Adrenal gland (tissue), 12 donors: Measurements from ENCODE around the gene ITPR1. TPM values are rescaled to one million over a fixed set of nuclear protein-coding genes. Genes with fewer than 3 reads are reported as not detected.
A peak's percentile ranks its signal among the peaks of the same experiment; 100 is the strongest.

ENCODE experiments used
- DNase-seq, 7 donors: peaks; one replicate each; pipeline ENCODE4 v3.0.0-alpha.2; 2019 to 2020
- H3K27ac ChIP-seq, 5 donors: fragments of 200-600 bp; sonication (generic) in 4 of 5; 1 replicate in 3 of 5; 2 replicates in 2 of 5; pipeline versions ENCODE4 v1.5.1 to v1.8.0; 2016 to 2020; ENCODE audit warnings: mild to moderate bottlenecking in 1 of 5
- H3K27me3 ChIP-seq: fragments of 200-600 bp; 2 replicates; pipeline ENCODE4 v1.8.0; 2021
- H3K36me3 ChIP-seq, 2 donors: fragments of 200-600 bp; replicated peaks in 1 of 2; 1 replicate in 1 of 2; 2 replicates in 1 of 2; pipeline versions ENCODE4 v1.5.1 to v1.8.0; 2018 to 2022
- H3K4me1 ChIP-seq, 2 donors: fragments of 200-600 bp; replicated peaks in 1 of 2; 1 replicate in 1 of 2; 2 replicates in 1 of 2; pipeline versions ENCODE4 v1.5.1 to v1.8.0; 2018 to 2021
- H3K4me3 ChIP-seq, 4 donors: fragments of 200-600 bp; sonication (generic) in 3 of 4; one replicate each; pipeline ENCODE4 v1.5.1; 2016 to 2018
- H3K9me3 ChIP-seq, 3 donors: fragments of 200-600 bp; sonication (generic) in 1 of 3; replicated peaks in 1 of 3; 1 replicate in 2 of 3; 2 replicates in 1 of 3; pipeline versions ENCODE4 v1.5.1 to v1.8.0; 2016 to 2021
- POLR2A ChIP-seq, 2 donors: fragments of 450-650 bp; IDR thresholded peaks; one replicate each; pipeline ENCODE4 v1.6.1; 2017; ENCODE audit warnings: antibody characterized with exemption in 2 of 2, mild to moderate bottlenecking in 2 of 2, moderate library complexity in 1 of 2
- WGBS, 4 donors: extraction: QIAGEN DNeasy Blood & Tissue Kit in 2 of 4; methylation state at CpG; one replicate each; pipeline versions ENCODE4 v1.1.5 to v1.1.7; 2013 to 2017; 5-methylcytosine and 5-hydroxymethylcytosine counted together
- intact Hi-C, 2 donors: fragments of 100-400 bp; cut with DNase I; formaldehyde crosslinking; loops; one replicate each; pipeline versions ENCODE4 v1.14.1 to v1.15.0; 2022 to 2023
- polyA plus RNA-seq, 3 donors: library from polyadenylated mRNA; stranded (reverse); fragments of 200-250 nt in 2 of 3; fragments of 350-450 nt in 1 of 3; fragmentation: Illumina TruSeq in 1 of 3; extraction: RNeasy Lipid Tissue Mini Kit (QIAGEN cat#74804) in 1 of 3; gene quantifications; one replicate each; pipeline ENCODE4 v1.2.3, GENCODE V29; 2013 to 2014
- total RNA-seq, 9 donors: library from RNA; depleted of rRNA in 4 of 9; stranded (reverse); fragments of >200 nt in 4 of 9; fragments of 120-200 nt in 1 of 9; fragmentation: NEBNext Ultra II Directional in 1 of 9; extraction: Animal tissue kit (Norgen Biotek cat#: 25700) in 1 of 9; gene quantifications; one replicate each; pipeline versions ENCODE4 v1.1.0 to v1.2.4, GENCODE V29; 2013 to 2023
- TF ChIP-seq, protein P1 (sequence below), 6 experiments: fragments of 450-650 bp in 4 of 6; fragments of 200-600 bp in 2 of 6; sonication (generic) in 1 of 6; IDR thresholded peaks; 1 replicate in 5 of 6; 2 replicates in 1 of 6; pipeline versions ENCODE4 v1.5.1 to v1.8.0; 2016 to 2021; ENCODE audit warnings: antibody characterized with exemption in 6 of 6, mild to moderate bottlenecking in 2 of 6, moderate library complexity in 1 of 6
- donor health status: healthy with polysubstance abuse.
- donor health status: Bipolar disorder and iron deficiency.
- donor health status: DM: yes; HTN: yes; CAD: no.
- donor health status: DM: no; HTN: no; CAD: no.
- donor health status: DM: no; HTN: no; CAD: no.
- donor health status: DM: yes; HTN: yes; CAD: no.

ITPR1 gene
- total and polyA plus RNA-seq, 12 donors, result 21.6 to 198 (median 76.6) TPM

DNA sequence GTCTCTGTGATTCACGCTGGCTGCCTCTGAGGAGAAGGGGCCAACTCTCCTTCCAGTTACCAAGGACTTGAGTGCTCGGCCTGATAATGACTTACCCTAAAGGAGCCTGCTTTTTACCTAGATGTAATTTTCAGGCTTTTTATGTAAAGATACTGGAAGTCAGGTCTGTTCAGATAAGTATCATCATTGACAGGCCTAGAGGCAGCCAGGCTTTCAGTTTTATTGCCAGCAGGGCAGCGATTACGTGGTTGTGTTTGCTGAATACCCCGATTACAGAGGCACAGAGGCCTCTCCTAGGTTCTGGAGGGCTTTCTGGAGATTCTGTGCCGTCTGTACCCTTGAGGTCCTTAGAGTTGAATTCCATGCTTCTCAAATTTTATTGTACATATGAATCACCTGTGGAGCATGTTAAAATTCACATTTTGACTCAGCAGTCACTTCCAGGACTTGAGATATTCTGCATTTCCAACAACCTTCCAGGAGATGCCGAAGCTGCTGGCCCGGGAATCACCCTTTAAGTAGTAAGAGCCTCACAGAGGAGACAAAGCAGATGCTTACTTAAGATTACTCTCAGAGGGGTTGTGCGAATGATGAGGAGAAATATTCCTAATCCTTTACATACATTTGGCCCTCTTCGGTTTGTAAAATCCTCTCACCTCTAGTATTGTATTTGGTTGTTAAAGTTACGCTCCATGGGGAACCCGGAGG, 326.0 kb downstream of the ITPR1 start:
- Histone ChIP-seq H3K9me3 (no peaks in the 10 kb centered on the region), H3K4me3 (no peak overlapping the region), H3K27ac (peak overlapping the region in 1 of 5 donors; percentile 52), H3K4me1 (no peaks in the 10 kb centered on the region), H3K36me3 (peaks cover 0 to 23% of the 10 kb centered on the region in 2 donors), H3K27me3 (no peaks in the 10 kb centered on the region)
- no peak for DNase-seq
- intact Hi-C loops, result no loop called here
- 92 to 95% (median 93%) methylated on average over 12 of the region's 12 CpGs for WGBS, 4 donors
- TF ChIP-seq, protein P1, sequence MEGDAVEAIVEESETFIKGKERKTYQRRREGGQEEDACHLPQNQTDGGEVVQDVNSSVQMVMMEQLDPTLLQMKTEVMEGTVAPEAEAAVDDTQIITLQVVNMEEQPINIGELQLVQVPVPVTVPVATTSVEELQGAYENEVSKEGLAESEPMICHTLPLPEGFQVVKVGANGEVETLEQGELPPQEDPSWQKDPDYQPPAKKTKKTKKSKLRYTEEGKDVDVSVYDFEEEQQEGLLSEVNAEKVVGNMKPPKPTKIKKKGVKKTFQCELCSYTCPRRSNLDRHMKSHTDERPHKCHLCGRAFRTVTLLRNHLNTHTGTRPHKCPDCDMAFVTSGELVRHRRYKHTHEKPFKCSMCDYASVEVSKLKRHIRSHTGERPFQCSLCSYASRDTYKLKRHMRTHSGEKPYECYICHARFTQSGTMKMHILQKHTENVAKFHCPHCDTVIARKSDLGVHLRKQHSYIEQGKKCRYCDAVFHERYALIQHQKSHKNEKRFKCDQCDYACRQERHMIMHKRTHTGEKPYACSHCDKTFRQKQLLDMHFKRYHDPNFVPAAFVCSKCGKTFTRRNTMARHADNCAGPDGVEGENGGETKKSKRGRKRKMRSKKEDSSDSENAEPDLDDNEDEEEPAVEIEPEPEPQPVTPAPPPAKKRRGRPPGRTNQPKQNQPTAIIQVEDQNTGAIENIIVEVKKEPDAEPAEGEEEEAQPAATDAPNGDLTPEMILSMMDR (IDR thresholded peaks at IDR 0.05), result no peak
- no peak for TF ChIP-seq POLR2A (IDR thresholded peaks at IDR 0.05)

DNA sequence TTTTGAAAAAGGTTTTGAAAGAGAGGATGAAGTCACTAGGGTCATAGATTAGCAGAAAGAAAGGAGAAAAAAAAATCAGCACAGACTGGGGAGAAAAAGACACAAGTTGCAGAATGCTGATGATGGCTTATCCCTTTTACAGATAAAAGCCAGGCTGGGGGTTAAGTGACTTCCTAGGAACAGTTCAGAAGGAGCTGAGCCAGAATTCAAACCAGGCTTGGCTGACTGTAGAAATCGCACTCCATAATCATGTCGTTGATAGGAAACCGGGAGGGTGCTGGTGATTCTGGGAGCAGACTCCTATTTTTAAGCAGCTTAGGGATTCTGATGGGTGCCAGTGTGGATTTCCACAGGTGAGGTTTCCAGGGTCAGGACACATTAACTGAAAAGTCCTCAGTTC, 326.6 kb downstream of the ITPR1 start:
- Histone ChIP-seq H3K9me3 (no peaks in the 10 kb centered on the region), H3K4me1 (peaks cover 0 to 2% of the 10 kb centered on the region in 2 donors), H3K27me3 (no peaks in the 10 kb centered on the region), H3K27ac (peak overlapping the region in 1 of 5 donors; percentile 52), H3K36me3 (peaks cover 0 to 23% of the 10 kb centered on the region in 2 donors), H3K4me3 (no peak overlapping the region)
- TF ChIP-seq POLR2A (IDR thresholded peaks at IDR 0.05), result no peak
- TF ChIP-seq, protein P1 (IDR thresholded peaks at IDR 0.05), result no peak
- WGBS, 4 donors, result 60 to 91% (median 82%) methylated on average over 3 of the region's 3 CpGs
- intact Hi-C loops, result no loop called here
- no peak for DNase-seq

DNA sequence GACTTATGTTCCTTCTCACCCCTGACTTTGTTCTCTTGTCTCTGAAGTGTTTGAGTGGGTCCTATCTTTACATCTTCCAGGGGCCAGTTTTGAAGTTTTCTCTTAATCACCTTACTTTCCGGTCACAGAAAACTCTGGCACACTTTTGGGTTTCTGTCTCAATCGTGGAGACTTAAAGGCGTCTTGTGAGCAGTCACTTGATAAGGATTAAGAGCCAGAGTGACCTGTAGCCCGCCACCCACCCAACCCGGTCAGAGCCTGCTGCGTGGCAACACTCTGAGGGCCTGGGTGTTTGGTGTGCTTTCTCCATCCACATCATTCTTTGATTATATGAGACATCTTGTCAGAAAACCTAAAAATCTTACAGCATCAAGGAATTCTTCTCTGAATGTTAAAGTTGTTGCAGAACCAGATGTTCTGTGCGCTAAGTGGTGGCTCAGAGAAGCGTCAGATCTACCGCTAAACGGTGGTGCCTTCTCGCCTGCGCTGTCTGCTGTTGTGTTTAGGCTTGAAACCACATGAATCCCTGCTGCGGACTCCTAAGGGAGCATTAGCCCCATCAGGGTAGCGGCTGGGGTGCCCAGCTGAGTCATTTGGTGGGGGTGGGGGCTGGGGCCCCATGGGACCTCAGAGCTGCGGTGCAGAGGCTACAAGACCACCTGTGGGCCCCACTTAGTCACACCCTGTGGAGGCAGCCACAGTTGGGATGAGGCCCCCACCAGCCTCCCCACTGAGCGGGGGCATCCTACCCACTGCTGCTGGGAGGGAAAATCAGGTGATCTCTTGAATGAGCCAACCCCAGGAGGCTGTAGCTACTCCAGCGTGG, 327.4 kb downstream of the ITPR1 start:
- DNase-seq, result no peak
- Histone ChIP-seq H3K9me3 (no peaks in the 10 kb centered on the region), H3K27ac (no peak overlapping the region), H3K36me3 (peaks cover 0 to 17% of the 10 kb centered on the region in 2 donors), H3K4me3 (no peak overlapping the region), H3K4me1 (peaks cover 0 to 9% of the 10 kb centered on the region in 2 donors), H3K27me3 (no peaks in the 10 kb centered on the region)
- WGBS, 4 donors, result 95 to 98% (median 97%) methylated on average over 14 to 17 of the region's 17 CpGs
- intact Hi-C loops, result no loop called here
- TF ChIP-seq POLR2A (IDR thresholded peaks at IDR 0.05), result no peak
- TF ChIP-seq, protein P1 (IDR thresholded peaks at IDR 0.05), result no peak

DNA sequence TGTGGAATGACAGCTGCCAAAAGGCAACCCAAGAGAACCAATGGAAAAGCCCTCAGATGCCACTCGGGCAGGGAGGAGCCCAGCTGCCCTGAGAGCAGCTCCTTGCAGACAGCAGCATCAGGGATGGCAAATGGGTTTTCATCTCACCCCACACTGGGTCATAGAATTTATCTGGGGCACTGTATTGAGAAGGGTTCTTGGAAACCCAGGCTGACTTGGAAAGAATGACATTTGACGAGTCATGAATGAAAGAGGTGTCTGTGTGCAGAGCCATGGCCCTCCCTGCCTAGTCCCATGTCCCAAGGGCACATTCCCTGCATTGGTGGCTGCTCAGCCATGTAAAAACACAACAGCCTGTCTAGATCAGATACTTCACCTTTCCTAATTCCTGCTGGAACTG, 328.2 kb downstream of the ITPR1 start:
- Histone ChIP-seq H3K9me3 (no peaks in the 10 kb centered on the region), H3K36me3 (peaks cover 0 to 17% of the 10 kb centered on the region in 2 donors), H3K4me3 (no peak overlapping the region), H3K27ac (no peak overlapping the region), H3K4me1 (peaks cover 0 to 17% of the 10 kb centered on the region in 2 donors), H3K27me3 (no peaks in the 10 kb centered on the region)
- intact Hi-C loops, result no loop called here
- TF ChIP-seq, protein P1 (IDR thresholded peaks at IDR 0.05), result no peak
- TF ChIP-seq POLR2A (IDR thresholded peaks at IDR 0.05), result no peak
- 79 to 93% (median 85%) methylated on average over 1 to 2 of the region's 2 CpGs for WGBS, 4 donors
- DNase-seq, result no peak
